Activated CD8-positive, alpha-beta memory T cell treated with anti-CD3 and anti-CD28 coated beads, Interleukin-2, amount 50 U/mL, for 24 hours (primary cell): ENCODE data around the gene RPL41.
A peak's percentile ranks its signal among the peaks of the same experiment; 100 is the strongest.
"Not testable (repeated sequence)": the region's sequence is repeated elsewhere in the genome, so short reads cannot be mapped to it uniquely, and the experiment has no call there.

Experiments
- DNase-seq: peaks from one replicate; pipeline ENCODE4 v3.0.0-alpha.2; 2020; ENCODE audit errors: extremely low read depth

Gene RPL41

GRCh38 chr12:56116267-56117081 lies at the start of gene RPL41:
Gene RPL41, plus strand, starts transcription at chr12:56116633.
- DNase-seq, result peak; percentile 82

- no peak for DNase-seq
Observed at GRCh38 chr12:56071648-56072047, 44.8 kb upstream of the RPL41 start.

- no peak for DNase-seq
Observed at GRCh38 chr12:56074396-56074795, 42.0 kb upstream of the RPL41 start.

- not testable (repeated sequence) for DNase-seq
Observed at GRCh38 chr12:56077966-56078365, 38.5 kb upstream of the RPL41 start.

GRCh38 chr12:56078427-56078826 lies 38.0 kb upstream of the RPL41 start:
- DNase-seq, result no peak

- no peak for DNase-seq
Observed at GRCh38 chr12:56078931-56079722, 37.3 kb upstream of the RPL41 start.

- DNase-seq, result peak; percentile 27
Observed at GRCh38 chr12:56079723-56080555, 36.5 kb upstream of the RPL41 start, which contains the start of gene ERBB3. Gene ERBB3, plus strand, starts transcription at chr12:56080165. Its CDS starts 136 bp downstream, at chr12:56080301.

GRCh38 chr12:56080556-56081138 lies 35.8 kb upstream of the RPL41 start:
- DNase-seq, result no peak

GRCh38 chr12:56081393-56082347 lies 34.8 kb upstream of the RPL41 start:
- no peak for DNase-seq

- no peak for DNase-seq
Observed at GRCh38 chr12:56082382-56082781, 34.1 kb upstream of the RPL41 start.

GRCh38 chr12:56082967-56083366 lies 33.5 kb upstream of the RPL41 start:
- DNase-seq, result no peak

- DNase-seq, result no peak
Observed at GRCh38 chr12:56084958-56085543, 31.4 kb upstream of the RPL41 start.

- no peak for DNase-seq
Observed at GRCh38 chr12:56086096-56086495, 30.3 kb upstream of the RPL41 start.

GRCh38 chr12:56086608-56087007 lies 29.8 kb upstream of the RPL41 start:
- no peak for DNase-seq

GRCh38 chr12:56087220-56087619 lies 29.2 kb upstream of the RPL41 start:
- no peak for DNase-seq

- DNase-seq, result no peak
Observed at GRCh38 chr12:56097738-56098137, 18.7 kb upstream of the RPL41 start.

GRCh38 chr12:56098592-56098991 lies 17.8 kb upstream of the RPL41 start:
- DNase-seq, result no peak

- no peak for DNase-seq
Observed at GRCh38 chr12:56099787-56100186, 16.6 kb upstream of the RPL41 start.

GRCh38 chr12:56101045-56101444 lies 15.4 kb upstream of the RPL41 start:
- DNase-seq, result no peak

GRCh38 chr12:56102683-56103065 lies 13.8 kb upstream of the RPL41 start:
- DNase-seq, result no peak
